SJSA1 (cell line): ENCODE results near the gene HELZ. TPM values are rescaled to one million over a fixed set of nuclear protein-coding genes. Genes with fewer than 3 reads are reported as not detected.

Experiments used
- DNase-seq, 2 experiments: peaks; one replicate each; pipeline ENCODE4 v3.0.0-alpha.2; 2015 to 2020; ENCODE audit warnings: low spot score in 2 of 2, low read depth in 1 of 2
- H3K27ac ChIP-seq: fragments of 250-450 bp; sonication (Bioruptor Pico); 2 replicates; pipeline ENCODE4 v1.5.1; 2020; ENCODE audit warnings: mild to moderate bottlenecking, moderate library complexity
- H3K27me3 ChIP-seq: fragments of 250-450 bp; sonication (Bioruptor Pico); replicated peaks from 2 replicates; pipeline ENCODE4 v1.5.1; 2020; ENCODE audit warnings: mild to moderate bottlenecking, moderate library complexity
- H3K36me3 ChIP-seq: fragments of 250-450 bp; sonication (Bioruptor Pico); 2 replicates; pipeline ENCODE4 v1.5.1; 2020; ENCODE audit warnings: mild to moderate bottlenecking
- H3K4me1 ChIP-seq: fragments of 250-450 bp; sonication (Bioruptor Pico); replicated peaks from 2 replicates; pipeline ENCODE4 v1.6.1; 2021; ENCODE audit warnings: mild to moderate bottlenecking
- H3K4me3 ChIP-seq: fragments of 250-450 bp; sonication (Bioruptor Pico); 2 replicates; pipeline ENCODE4 v1.5.1; 2020; ENCODE audit warnings: mild to moderate bottlenecking
- H3K9me3 ChIP-seq: fragments of 250-450 bp; sonication (Bioruptor Pico); replicated peaks from 2 replicates; pipeline ENCODE4 v1.5.1; 2020; ENCODE audit warnings: mild to moderate bottlenecking
- total RNA-seq: library from RNA; depleted of rRNA; stranded (reverse); fragments of >200 nt; shearing (Covaris generic); gene quantifications from 2 replicates; pipeline ENCODE4 v1.2.3, GENCODE V29; 2014

The HELZ gene
- total RNA-seq, 1 experiment from 2014 or later = 60.0 TPM

- H3K4me1 ChIP-seq = no peaks in the 10 kb centered on the region
Measured at GRCh38 chr17:67232441-67232840, 12.6 kb downstream of the HELZ start.

GRCh38 chr17:67229109-67229955 is 15.7 kb downstream of the HELZ start:
- Histone ChIP-seq H3K4me3 (no peak overlapping the region), H3K36me3 (peaks cover 39% of the 10 kb centered on the region), H3K4me1 (no peaks in the 10 kb centered on the region), H3K27ac (no peak overlapping the region), H3K27me3 (no peaks in the 10 kb centered on the region), H3K9me3 (no peaks in the 10 kb centered on the region)
- DNase-seq = no peak

More at GRCh38 chr17:67232441-67232840, 12.6 kb downstream of the HELZ start:
- Histone ChIP-seq H3K27ac (no peak overlapping the region), H3K27me3 (no peaks in the 10 kb centered on the region), H3K9me3 (no peaks in the 10 kb centered on the region), H3K4me3 (no peak overlapping the region), H3K36me3 (peaks cover 45% of the 10 kb centered on the region)
- DNase-seq = no peak

GRCh38 chr17:67227488-67227887 is 17.5 kb downstream of the HELZ start:
- Histone ChIP-seq H3K27ac (no peak overlapping the region), H3K36me3 (peaks cover 38% of the 10 kb centered on the region), H3K4me1 (no peaks in the 10 kb centered on the region), H3K9me3 (no peaks in the 10 kb centered on the region), H3K27me3 (no peaks in the 10 kb centered on the region), H3K4me3 (no peak overlapping the region)
- DNase-seq = no peak

- H3K9me3 ChIP-seq = no peaks in the 10 kb centered on the region
- H3K4me1 ChIP-seq = no peaks in the 10 kb centered on the region
- no peak for DNase-seq
- H3K27ac ChIP-seq = no peak overlapping the region
- peaks cover 40% of the 10 kb centered on the region for H3K36me3 ChIP-seq
- H3K27me3 ChIP-seq = no peaks in the 10 kb centered on the region
- no peak overlapping the region for H3K4me3 ChIP-seq
Measured at GRCh38 chr17:67225316-67225715, 19.7 kb downstream of the HELZ start.

GRCh38 chr17:67224736-67225135 is 20.3 kb downstream of the HELZ start:
- no peaks in the 10 kb centered on the region for H3K9me3 ChIP-seq
- H3K4me3 ChIP-seq = no peak overlapping the region
- DNase-seq = no peak
- no peaks in the 10 kb centered on the region for H3K4me1 ChIP-seq
- no peaks in the 10 kb centered on the region for H3K27me3 ChIP-seq
- no peak overlapping the region for H3K27ac ChIP-seq
- peaks cover 40% of the 10 kb centered on the region for H3K36me3 ChIP-seq

- Histone ChIP-seq H3K4me1 (no peaks in the 10 kb centered on the region), H3K36me3 (peaks cover 39% of the 10 kb centered on the region), H3K9me3 (no peaks in the 10 kb centered on the region), H3K27ac (no peak overlapping the region), H3K27me3 (no peaks in the 10 kb centered on the region), H3K4me3 (no peak overlapping the region)
- no peak for DNase-seq
Measured at GRCh38 chr17:67223924-67224323, 21.1 kb downstream of the HELZ start.

- H3K4me1 ChIP-seq = no peaks in the 10 kb centered on the region
- H3K27ac ChIP-seq = no peak overlapping the region
- H3K9me3 ChIP-seq = no peaks in the 10 kb centered on the region
- peaks cover 49% of the 10 kb centered on the region for H3K36me3 ChIP-seq
- H3K4me3 ChIP-seq = no peak overlapping the region
- no peak for DNase-seq
- no peaks in the 10 kb centered on the region for H3K27me3 ChIP-seq
Measured at GRCh38 chr17:67221062-67221998, 23.7 kb downstream of the HELZ start.

- H3K27ac ChIP-seq = no peak overlapping the region
Measured at GRCh38 chr17:67218385-67218950, 26.5 kb downstream of the HELZ start.

GRCh38 chr17:67217446-67217845 is 27.6 kb downstream of the HELZ start:
- Histone ChIP-seq H3K36me3 (peaks cover 58% of the 10 kb centered on the region), H3K4me1 (peaks cover 5% of the 10 kb centered on the region; the same call in 1 of the 2 replicates), H3K27ac (no peak overlapping the region), H3K27me3 (no peaks in the 10 kb centered on the region), H3K4me3 (no peak overlapping the region), H3K9me3 (no peaks in the 10 kb centered on the region)
- no peak for DNase-seq

More at GRCh38 chr17:67218385-67218950, 26.5 kb downstream of the HELZ start:
- Histone ChIP-seq H3K4me1 (no peaks in the 10 kb centered on the region), H3K4me3 (no peak overlapping the region), H3K9me3 (no peaks in the 10 kb centered on the region), H3K36me3 (peaks cover 51% of the 10 kb centered on the region), H3K27me3 (no peaks in the 10 kb centered on the region)
- no peak for DNase-seq

GRCh38 chr17:67216578-67217320 is 28.2 kb downstream of the HELZ start:
- no peaks in the 10 kb centered on the region for H3K9me3 ChIP-seq
- H3K27me3 ChIP-seq = no peaks in the 10 kb centered on the region
- peaks cover 55% of the 10 kb centered on the region for H3K36me3 ChIP-seq
- H3K4me3 ChIP-seq = no peak overlapping the region
- no peak overlapping the region for H3K27ac ChIP-seq
- no peak for DNase-seq
- peaks cover 5% of the 10 kb centered on the region; the same call in 1 of the 2 replicates for H3K4me1 ChIP-seq

GRCh38 chr17:67215991-67216421 is 29.0 kb downstream of the HELZ start:
- Histone ChIP-seq H3K4me1 (peaks cover 5% of the 10 kb centered on the region; the same call in 1 of the 2 replicates), H3K27ac (no peak overlapping the region), H3K9me3 (no peaks in the 10 kb centered on the region), H3K4me3 (no peak overlapping the region), H3K36me3 (peaks cover 58% of the 10 kb centered on the region), H3K27me3 (no peaks in the 10 kb centered on the region)
- no peak for DNase-seq

GRCh38 chr17:67212714-67213417 is 32.1 kb downstream of the HELZ start:
- no peak overlapping the region for H3K4me3 ChIP-seq
- H3K27ac ChIP-seq = no peak overlapping the region
- DNase-seq = no peak
- H3K9me3 ChIP-seq = no peaks in the 10 kb centered on the region
- no peaks in the 10 kb centered on the region for H3K27me3 ChIP-seq
- H3K36me3 ChIP-seq = peaks cover 56% of the 10 kb centered on the region
- H3K4me1 ChIP-seq = peaks cover 5% of the 10 kb centered on the region; the same call in 1 of the 2 replicates
